Measurements from ENCODE around the gene TTYH2. TPM values are rescaled to one million over a fixed set of nuclear protein-coding genes. Genes with fewer than 3 reads are reported as not detected.
"Not testable (repeated sequence)": the region's sequence is repeated elsewhere in the genome, so short reads cannot be mapped to it uniquely, and the experiment has no call there.

Gene TTYH2
- total and polyA plus RNA-seq, 5 donors, result 15.5 to 30.4 (median 19.4) TPM

DNA sequence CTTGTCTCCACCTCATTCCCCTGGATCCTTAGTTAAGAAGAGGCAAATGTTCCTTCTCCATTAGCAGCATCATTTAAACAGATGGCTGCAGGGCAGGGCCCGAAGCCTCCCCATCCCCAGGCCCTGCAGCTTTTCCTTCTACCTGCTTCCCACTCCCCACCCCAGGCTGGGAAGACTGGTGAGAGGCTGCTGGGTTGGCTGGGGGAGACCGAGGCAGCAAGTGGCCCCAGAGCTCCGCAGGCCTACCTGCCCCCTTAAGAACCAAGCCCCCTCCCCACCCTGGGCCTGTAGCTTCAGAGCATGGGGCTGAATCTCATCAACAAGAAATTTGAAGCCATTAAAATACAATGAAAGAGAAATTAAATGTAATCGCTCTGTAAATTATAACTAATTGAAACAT, 32.0 kb upstream of the TTYH2 start:
- no peak for DNase-seq
- no peaks in the 10 kb centered on the region for H3K27me3 ChIP-seq (ENCODE audit: control insufficient read depth, insufficient read depth)
- no peak for ATAC-seq
- intact Hi-C loops (cut with DNase I), result no loop called here
- H3K4me1 ChIP-seq (ENCODE audit: control insufficient read depth, insufficient read depth, low read length), result no peaks in the 10 kb centered on the region
- H3K27ac ChIP-seq (ENCODE audit: low read length), result no peak overlapping the region
- no peak overlapping the region for H3K4me3 ChIP-seq (ENCODE audit: low read length)
- no peaks in the 10 kb centered on the region for H3K9me3 ChIP-seq (ENCODE audit: control insufficient read depth, low read length)
- 88% methylated on average over 4 of the region's 4 CpGs for WGBS

DNA sequence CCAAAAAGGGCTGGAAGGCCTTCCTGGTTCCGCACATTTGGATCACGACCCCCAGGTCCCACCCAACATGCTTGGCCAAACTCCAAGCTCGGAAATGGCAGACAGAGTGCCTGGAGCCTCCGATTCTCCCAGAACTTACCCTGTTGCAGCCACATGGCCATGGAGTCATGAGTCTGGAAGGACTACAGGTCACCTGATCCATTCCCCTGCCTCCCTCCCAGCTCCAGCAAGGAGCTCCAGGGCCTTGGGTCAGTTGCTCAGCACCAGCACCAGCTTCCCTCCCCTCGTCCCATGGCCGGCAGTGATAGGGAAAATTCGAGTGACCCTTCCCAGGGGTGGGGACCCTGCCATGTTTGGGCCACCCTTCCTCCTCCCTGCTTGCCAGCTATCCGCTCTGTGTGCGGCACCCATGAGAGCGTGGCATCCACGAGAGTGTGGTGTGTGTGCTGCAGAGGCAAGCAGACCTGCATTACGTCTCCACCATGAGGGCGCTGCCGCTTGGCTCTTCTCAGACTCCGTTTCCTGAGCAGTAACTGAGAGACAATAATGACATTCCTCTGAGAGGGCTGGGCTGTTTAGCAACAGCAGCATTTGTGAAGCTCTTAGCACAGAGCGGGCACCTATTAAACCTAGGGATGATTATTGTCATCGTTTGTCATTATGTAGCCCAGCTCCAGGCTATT, 31.2 kb upstream of the TTYH2 start:
- intact Hi-C loops (cut with DNase I), result no loop called here
- Histone ChIP-seq H3K27me3 (ENCODE audit: control insufficient read depth, insufficient read depth) (no peaks in the 10 kb centered on the region), H3K27ac (ENCODE audit: low read length) (no peak overlapping the region), H3K4me1 (ENCODE audit: control insufficient read depth, insufficient read depth, low read length) (no peaks in the 10 kb centered on the region), H3K4me3 (ENCODE audit: low read length) (no peak overlapping the region), H3K9me3 (ENCODE audit: control insufficient read depth, low read length) (no peaks in the 10 kb centered on the region)
- ATAC-seq (no peak), DNase-seq (no peak)
- 76% methylated on average over 17 of the region's 17 CpGs for WGBS

DNA sequence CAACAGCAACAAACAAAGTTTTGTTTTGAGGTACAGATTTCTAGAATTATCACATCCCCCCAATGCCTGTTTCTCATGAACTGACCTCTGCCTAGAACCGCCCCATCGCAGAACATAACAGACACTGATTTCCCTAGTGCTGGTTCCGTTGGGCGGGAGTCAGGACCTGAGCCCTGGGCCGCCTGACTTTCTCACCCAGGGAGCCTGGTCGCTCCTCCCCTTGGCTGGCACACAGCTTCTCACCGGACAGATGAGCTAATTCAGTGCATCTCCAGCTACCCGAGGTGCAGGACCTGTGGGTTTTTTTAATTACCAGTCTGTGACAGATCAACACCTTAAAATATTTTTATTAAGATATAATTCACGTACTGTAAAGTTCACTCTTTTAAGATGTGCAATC, 30.0 kb upstream of the TTYH2 start:
- intact Hi-C loops (cut with DNase I), result no loop called here
- DNase-seq (no peak), ATAC-seq (no peak)
- Histone ChIP-seq H3K27ac (ENCODE audit: low read length) (no peak overlapping the region), H3K4me1 (ENCODE audit: control insufficient read depth, insufficient read depth, low read length) (no peaks in the 10 kb centered on the region), H3K27me3 (ENCODE audit: control insufficient read depth, insufficient read depth) (no peaks in the 10 kb centered on the region), H3K4me3 (ENCODE audit: low read length) (no peak overlapping the region), H3K9me3 (ENCODE audit: control insufficient read depth, low read length) (no peaks in the 10 kb centered on the region)
- 78% methylated on average over 9 of the region's 9 CpGs for WGBS

DNA sequence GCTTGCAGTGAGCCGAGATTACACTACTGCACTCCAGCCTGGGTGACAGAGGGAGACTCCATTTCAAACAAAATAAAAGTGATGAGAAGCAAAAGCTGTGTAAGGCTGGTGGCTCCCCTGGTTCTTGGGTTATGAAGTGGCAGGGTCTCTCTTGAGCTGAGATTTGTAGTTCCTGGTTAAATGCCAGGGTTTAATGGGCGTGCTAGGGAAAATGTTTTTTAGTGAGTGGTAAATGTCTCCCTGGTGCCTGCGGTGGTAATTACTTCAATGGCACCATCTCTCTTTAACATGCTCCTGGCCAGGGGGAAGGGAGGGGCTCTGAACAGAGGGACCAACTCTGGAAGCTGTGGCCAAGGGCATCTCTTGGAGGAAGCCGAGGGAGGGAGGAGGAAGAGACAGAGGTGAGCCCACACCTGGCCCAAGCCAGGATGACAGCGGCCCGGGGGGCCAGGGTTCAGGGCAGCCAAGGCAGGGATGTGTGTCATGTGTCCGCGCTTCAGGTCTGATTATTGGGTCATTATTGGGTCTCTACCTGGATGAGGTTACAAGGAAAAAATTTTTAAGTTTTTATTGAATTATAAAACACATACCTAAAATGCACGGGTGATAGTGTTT, 27.7 kb upstream of the TTYH2 start:
- Histone ChIP-seq H3K9me3 (ENCODE audit: control insufficient read depth, low read length) (no peaks in the 10 kb centered on the region), H3K27ac (ENCODE audit: low read length) (no peak overlapping the region), H3K4me3 (ENCODE audit: low read length) (no peak overlapping the region), H3K27me3 (ENCODE audit: control insufficient read depth, insufficient read depth) (no peaks in the 10 kb centered on the region), H3K4me1 (ENCODE audit: control insufficient read depth, insufficient read depth, low read length) (no peaks in the 10 kb centered on the region)
- intact Hi-C loops (cut with DNase I), result no loop called here
- no peak for ATAC-seq
- no peak for DNase-seq
- 77% methylated on average over 9 of the region's 9 CpGs for WGBS

DNA sequence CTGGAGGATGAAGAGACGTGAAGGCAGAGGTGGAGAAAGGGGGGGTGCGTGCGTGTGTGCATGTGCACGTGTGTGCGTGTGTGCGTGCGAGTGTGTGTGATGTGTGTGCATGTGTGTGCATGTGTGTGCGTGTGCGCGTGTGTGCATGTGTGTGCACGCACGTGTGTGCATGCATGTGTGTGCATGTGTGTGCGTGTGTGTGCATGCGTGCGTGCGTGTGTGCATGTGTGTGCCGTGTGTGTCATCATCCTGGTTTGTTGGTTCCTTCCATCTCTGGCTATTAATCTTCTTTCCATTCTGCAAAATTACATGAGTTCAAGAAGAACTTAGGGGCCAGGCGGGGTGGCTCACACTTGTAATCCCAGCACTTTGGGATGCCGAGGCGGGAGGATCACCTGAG, 26.9 kb upstream of the TTYH2 start:
- Histone ChIP-seq H3K4me3 (ENCODE audit: low read length) (no peak overlapping the region), H3K9me3 (ENCODE audit: control insufficient read depth, low read length) (no peaks in the 10 kb centered on the region), H3K4me1 (ENCODE audit: control insufficient read depth, insufficient read depth, low read length) (no peaks in the 10 kb centered on the region), H3K27me3 (ENCODE audit: control insufficient read depth, insufficient read depth) (no peaks in the 10 kb centered on the region), H3K27ac (ENCODE audit: low read length) (no peak overlapping the region)
- ATAC-seq (no peak), DNase-seq (no peak)
- intact Hi-C loops (cut with DNase I), result no loop called here
- WGBS, result 87% methylated on average over 20 of the region's 20 CpGs

DNA sequence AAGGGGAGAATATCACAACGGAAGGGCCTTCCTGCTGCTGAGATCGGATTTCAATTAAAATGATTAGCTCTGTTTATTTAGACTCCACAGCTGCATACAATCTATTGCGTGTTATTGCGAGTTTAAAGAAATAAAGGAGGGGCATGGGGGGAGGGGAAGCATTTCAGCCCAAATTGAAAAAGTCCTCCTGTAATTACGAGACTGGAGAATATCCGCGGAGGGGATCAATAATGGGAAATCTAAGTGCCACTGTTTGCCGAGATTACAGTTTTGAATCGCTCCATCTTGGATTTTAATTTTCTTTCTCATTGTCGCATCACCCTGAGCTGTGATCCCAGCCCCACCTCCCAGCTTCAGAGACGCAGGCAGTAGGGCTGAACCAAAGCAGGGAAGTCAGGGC, 25.6 kb upstream of the TTYH2 start:
- H3K27me3 ChIP-seq (ENCODE audit: control insufficient read depth, insufficient read depth), result no peaks in the 10 kb centered on the region
- ATAC-seq, result no peak

DNA sequence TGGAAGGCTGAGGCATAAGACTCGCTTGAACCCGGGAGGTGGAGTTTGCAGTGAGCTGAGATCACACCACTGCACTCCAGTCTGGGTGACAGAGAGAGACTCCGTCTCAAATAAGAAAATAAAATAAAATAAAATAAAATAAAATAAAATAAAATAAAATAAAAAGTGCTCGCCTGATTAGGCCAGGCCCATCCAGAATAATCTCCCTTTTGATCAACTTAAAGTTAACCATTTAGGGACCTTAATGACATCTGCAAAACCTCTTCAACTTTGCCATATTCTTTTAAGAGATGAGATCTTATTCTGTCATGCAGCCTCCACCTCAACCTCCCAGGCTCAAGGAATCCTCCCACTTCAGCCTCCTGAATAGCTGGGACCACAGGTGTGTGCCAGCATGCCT, 24.7 kb upstream of the TTYH2 start:
- ATAC-seq; H3K4me1 ChIP-seq (ENCODE audit: control insufficient read depth, insufficient read depth, low read length); H3K9me3 ChIP-seq (ENCODE audit: control insufficient read depth, low read length); H3K4me3 ChIP-seq (ENCODE audit: low read length); intact Hi-C loops (cut with DNase I); DNase-seq; H3K27ac ChIP-seq (ENCODE audit: low read length); H3K27me3 ChIP-seq (ENCODE audit: control insufficient read depth, insufficient read depth): not testable (repeated sequence)
- 82% methylated on average over 4 of the region's 4 CpGs for WGBS

More for the DNA sequence above, 25.6 kb upstream of the TTYH2 start:
- H3K4me1 ChIP-seq (ENCODE audit: control insufficient read depth, insufficient read depth, low read length), result no peaks in the 10 kb centered on the region
- H3K9me3 ChIP-seq (ENCODE audit: control insufficient read depth, low read length), result no peaks in the 10 kb centered on the region
- no peak overlapping the region for H3K27ac ChIP-seq (ENCODE audit: low read length)
- no peak overlapping the region for H3K4me3 ChIP-seq (ENCODE audit: low read length)
- 51% methylated on average over 11 of the region's 11 CpGs for WGBS
- intact Hi-C loops (cut with DNase I), result no loop called here
- DNase-seq, result no peak

DNA sequence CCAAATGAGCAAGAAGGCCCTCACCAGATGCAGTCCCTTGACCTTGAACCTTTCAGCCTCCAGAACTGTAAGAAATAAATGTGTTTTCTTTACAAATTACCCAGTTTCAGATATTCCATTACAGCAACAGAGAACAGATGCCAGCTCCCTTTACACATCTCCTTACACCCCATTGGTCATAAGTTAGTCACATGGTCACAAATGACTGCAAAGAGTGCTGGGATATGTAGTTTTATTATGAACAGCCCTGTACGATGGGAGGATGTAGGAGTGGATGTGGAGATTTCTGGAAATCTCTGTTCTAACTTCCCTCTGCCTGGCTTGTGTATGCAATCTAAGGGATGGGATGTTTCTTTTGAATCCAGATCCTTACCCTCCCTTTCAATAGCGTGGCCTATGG, 23.2 kb upstream of the TTYH2 start:
- no peaks in the 10 kb centered on the region for H3K4me1 ChIP-seq (ENCODE audit: control insufficient read depth, insufficient read depth, low read length)
- no peaks in the 10 kb centered on the region for H3K27me3 ChIP-seq (ENCODE audit: control insufficient read depth, insufficient read depth)
- no peak overlapping the region for H3K4me3 ChIP-seq (ENCODE audit: low read length)
- no peak overlapping the region for H3K27ac ChIP-seq (ENCODE audit: low read length)
- ATAC-seq, result peak; percentile 83 to 84
- intact Hi-C loops (cut with DNase I), result no loop called here
- no peaks in the 10 kb centered on the region for H3K9me3 ChIP-seq (ENCODE audit: control insufficient read depth, low read length)
- no peak for DNase-seq
- WGBS, result 42% methylated on average over 2 of the region's 2 CpGs

DNA sequence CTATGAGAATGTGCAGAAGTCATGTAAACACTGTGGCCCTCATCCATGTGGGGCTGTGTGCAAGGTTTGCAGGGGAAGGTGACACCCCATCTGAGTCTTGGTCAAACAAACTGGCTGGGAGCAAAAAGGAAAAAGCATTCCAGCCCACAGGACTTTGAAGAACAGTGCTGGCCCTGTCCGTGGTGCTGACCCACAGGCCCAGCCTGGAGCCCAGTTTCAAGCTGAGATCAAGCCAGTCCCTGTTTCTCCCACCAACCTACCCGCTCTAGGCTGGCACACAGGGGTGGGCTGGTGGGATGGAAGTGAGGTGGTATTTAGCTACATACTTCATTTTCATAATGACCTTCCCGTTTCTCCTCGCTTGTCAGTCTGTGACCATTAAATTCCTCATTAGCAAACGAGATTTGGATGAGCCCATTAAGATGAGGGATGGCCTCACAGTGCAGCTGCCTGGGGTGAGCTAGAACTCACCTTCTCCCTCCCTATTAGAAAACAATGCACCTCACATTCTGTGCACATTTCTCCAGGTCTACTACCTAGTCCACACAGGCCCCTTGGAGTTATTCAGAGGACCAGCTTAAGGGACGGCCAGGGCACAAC, 22.5 kb upstream of the TTYH2 start:
- H3K9me3 ChIP-seq (ENCODE audit: control insufficient read depth, low read length), result no peaks in the 10 kb centered on the region
- no peak overlapping the region for H3K27ac ChIP-seq (ENCODE audit: low read length)
- DNase-seq (peak in 2 of 3 donors; percentile 54 to 64), ATAC-seq (no peak)
- H3K4me3 ChIP-seq (ENCODE audit: low read length), result no peak overlapping the region
- WGBS, result 47% methylated on average over 6 of the region's 6 CpGs
- intact Hi-C loops (cut with DNase I), result no loop called here
- H3K27me3 ChIP-seq (ENCODE audit: control insufficient read depth, insufficient read depth), result no peaks in the 10 kb centered on the region
- H3K4me1 ChIP-seq (ENCODE audit: control insufficient read depth, insufficient read depth, low read length), result no peaks in the 10 kb centered on the region

DNA sequence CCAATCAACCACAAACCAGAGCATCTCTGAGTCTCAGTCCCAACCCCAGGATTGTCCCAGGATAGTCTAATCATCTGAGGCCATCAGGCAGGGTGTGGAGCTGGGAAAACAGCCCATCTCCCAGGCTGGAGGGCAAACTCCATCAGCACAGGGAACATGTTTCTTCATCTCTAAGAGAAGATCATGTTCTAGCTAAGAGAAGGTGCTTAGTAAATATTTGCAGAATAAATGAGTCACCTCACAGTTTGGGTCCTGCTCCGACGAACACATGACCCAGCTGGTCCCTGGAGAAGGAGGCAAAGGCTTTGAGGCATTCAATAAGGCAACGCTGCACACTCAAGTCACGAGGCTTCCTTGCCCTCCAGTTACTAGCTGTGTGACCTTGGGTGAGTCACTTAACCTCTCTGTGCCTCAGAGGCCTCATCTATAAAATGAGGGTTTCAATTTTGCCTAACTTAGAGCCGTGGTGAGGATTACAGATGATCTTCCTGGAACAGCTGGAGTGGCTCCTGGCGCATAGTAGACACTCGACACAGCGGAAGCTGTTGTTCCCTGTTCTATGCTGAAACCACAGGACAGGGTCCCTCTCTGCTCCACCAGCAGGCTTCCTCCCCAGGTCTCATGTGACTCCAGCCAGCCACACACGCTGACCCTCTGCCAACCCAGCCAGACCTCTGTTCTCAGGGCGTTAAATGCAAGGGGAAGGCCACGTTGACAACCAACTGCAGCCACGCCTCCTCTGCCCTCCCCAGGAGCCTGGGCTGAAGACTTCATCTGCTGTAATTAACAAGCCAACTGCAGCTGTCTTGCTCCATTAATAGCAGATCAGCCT, 20.2 kb upstream of the TTYH2 start:
- WGBS, result 45% methylated on average over 12 of the region's 12 CpGs
- H3K27me3 ChIP-seq (ENCODE audit: control insufficient read depth, insufficient read depth), result no peaks in the 10 kb centered on the region
- intact Hi-C loops (cut with DNase I), result no loop called here
- peak; percentile 45 to 80 (median 74) for DNase-seq
- no peak overlapping the region for H3K4me3 ChIP-seq (ENCODE audit: low read length)
- H3K27ac ChIP-seq (ENCODE audit: low read length), result no peak overlapping the region
- H3K4me1 ChIP-seq (ENCODE audit: control insufficient read depth, insufficient read depth, low read length), result no peaks in the 10 kb centered on the region
- ATAC-seq, result peak; percentile 51 to 61
- no peaks in the 10 kb centered on the region for H3K9me3 ChIP-seq (ENCODE audit: control insufficient read depth, low read length)

DNA sequence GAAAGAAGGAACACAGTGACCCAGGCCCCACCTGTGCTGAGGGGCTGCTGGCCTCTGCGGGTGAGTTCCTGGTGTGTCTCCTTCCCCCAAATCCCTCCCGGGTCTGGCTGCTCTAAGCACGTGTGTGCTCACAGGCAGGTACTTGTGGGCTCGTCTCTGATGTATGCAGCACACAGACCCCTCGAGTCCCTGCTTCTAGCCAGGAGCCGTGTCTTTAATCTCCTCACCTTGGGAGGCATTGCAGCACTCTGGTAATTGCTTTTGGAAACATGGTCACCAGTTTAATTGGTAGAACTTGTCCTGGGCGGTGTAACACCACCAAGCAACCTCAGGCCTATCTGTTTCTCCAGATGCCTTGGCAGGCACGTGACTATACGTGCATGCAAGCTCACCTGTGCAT, 18.7 kb upstream of the TTYH2 start:
- intact Hi-C loops (cut with DNase I), result no loop called here
- DNase-seq (peak in 1 of 3 donors; percentile 18), ATAC-seq (no peak)
- Histone ChIP-seq H3K4me3 (ENCODE audit: low read length) (no peak overlapping the region), H3K27ac (ENCODE audit: low read length) (no peak overlapping the region), H3K27me3 (ENCODE audit: control insufficient read depth, insufficient read depth) (no peaks in the 10 kb centered on the region), H3K9me3 (ENCODE audit: control insufficient read depth, low read length) (no peaks in the 10 kb centered on the region), H3K4me1 (ENCODE audit: control insufficient read depth, insufficient read depth, low read length) (no peaks in the 10 kb centered on the region)
- WGBS, result 74% methylated on average over 9 of the region's 9 CpGs

Data from right cardiac atrium (tissue), 5 donors.